Thyroid gland (tissue), 4 donors: ENCODE data around the gene CDX1. TPM values are rescaled to one million over a fixed set of nuclear protein-coding genes. Genes with fewer than 3 reads are reported as not detected.

Source experiments
- DNase-seq, 2 donors: peaks; one replicate each; pipeline ENCODE4 v3.0.0-alpha.2; 2019
- H3K27ac ChIP-seq, 3 donors: fragments of 200-600 bp; sonication (generic); 1 replicate in 2 of 3; 2 replicates in 1 of 3; pipeline ENCODE4 v1.5.1; 2016 to 2019; ENCODE audit warnings: mild to moderate bottlenecking in 1 of 3, moderate library complexity in 1 of 3
- H3K27me3 ChIP-seq: fragments of 200-600 bp; sonication (generic); one replicate; pipeline ENCODE4 v1.5.1; 2019
- H3K36me3 ChIP-seq, 2 donors: fragments of 200-600 bp; sonication (generic); one replicate each; pipeline ENCODE4 v1.5.1; 2016 to 2019
- H3K4me1 ChIP-seq, 2 donors: fragments of 200-600 bp; sonication (generic); one replicate each; pipeline ENCODE4 v1.5.1; 2017 to 2019
- H3K4me3 ChIP-seq, 3 donors: fragments of 200-600 bp; sonication (generic); replicated peaks in 1 of 3; 1 replicate in 2 of 3; 2 replicates in 1 of 3; pipeline ENCODE4 v1.5.1; 2016; ENCODE audit warnings: mild to moderate bottlenecking in 1 of 3
- H3K9me3 ChIP-seq: fragments of 200-600 bp; sonication (generic); one replicate; pipeline ENCODE4 v1.5.1; 2017
- CTCF ChIP-seq, 6 experiments: fragments of 200-600 bp in 3 of 6; fragments of 450-650 bp in 3 of 6; sonication (generic) in 3 of 6; IDR thresholded peaks; one replicate each; pipeline ENCODE4 v1.5.1; 2016 to 2019; ENCODE audit warnings: antibody characterized with exemption in 6 of 6, mild to moderate bottlenecking in 2 of 6, inconsistent platforms in 1 of 6, moderate library complexity in 1 of 6
- POLR2A ChIP-seq, 2 donors: fragments of 450-650 bp; IDR thresholded peaks; one replicate each; pipeline ENCODE4 v1.6.1; 2017; ENCODE audit warnings: antibody characterized with exemption in 2 of 2, mild to moderate bottlenecking in 2 of 2, moderate library complexity in 1 of 2
- WGBS, 2 donors: methylation state at CpG; one replicate each; pipeline ENCODE4 v1.1.5; 2017; 5-methylcytosine and 5-hydroxymethylcytosine counted together
- intact Hi-C: fragments of 100-400 bp; cut with DNase I; formaldehyde crosslinking; loops from one replicate; pipeline ENCODE4 v1.15.1; 2023
- total RNA-seq, 4 donors: library from RNA; depleted of rRNA; stranded (reverse); fragments of >200 nt; gene quantifications; one replicate each; pipeline ENCODE4 v1.2.3, GENCODE V29; 2016

The CDX1 gene
- total RNA-seq, 4 donors from 2014 or later, result not detected

GRCh38 chr5:150126199-150126920 is 40.2 kb upstream of the CDX1 start:
- Histone ChIP-seq H3K27ac (no peak overlapping the region), H3K36me3 (no peaks in the 10 kb centered on the region)

GRCh38 chr5:150126921-150127265 is 39.7 kb upstream of the CDX1 start:
- Histone ChIP-seq H3K36me3 (no peaks in the 10 kb centered on the region), H3K27me3 (no peaks in the 10 kb centered on the region), H3K4me1 (peaks cover 0 to 6% of the 10 kb centered on the region in 2 donors), H3K9me3 (no peaks in the 10 kb centered on the region), H3K27ac (no peak overlapping the region), H3K4me3 (no peak overlapping the region)
- no peak for DNase-seq
- WGBS, 2 donors, result 70 to 80% methylated on average over 5 to 6 of the region's 6 CpGs
- TF ChIP-seq POLR2A (IDR thresholded peaks at IDR 0.05) (no peak), CTCF (IDR thresholded peaks at IDR 0.05) (no peak)
- intact Hi-C loops, result no loop called here

More at GRCh38 chr5:150126199-150126920, 40.2 kb upstream of the CDX1 start:
- 77 to 90% methylated on average over 10 of the region's 10 CpGs for WGBS, 2 donors
- no peaks in the 10 kb centered on the region for H3K27me3 ChIP-seq
- DNase-seq, result no peak
- TF ChIP-seq CTCF (IDR thresholded peaks at IDR 0.05) (no peak), POLR2A (IDR thresholded peaks at IDR 0.05) (no peak)
- intact Hi-C loops, result no loop called here
- H3K9me3 ChIP-seq, result no peaks in the 10 kb centered on the region
- peaks cover 0 to 6% of the 10 kb centered on the region in 2 donors for H3K4me1 ChIP-seq
- H3K4me3 ChIP-seq, result no peak overlapping the region

GRCh38 chr5:150129454-150129812 is 37.1 kb upstream of the CDX1 start:
- DNase-seq, result no peak
- Histone ChIP-seq H3K9me3 (no peaks in the 10 kb centered on the region), H3K36me3 (no peaks in the 10 kb centered on the region), H3K4me3 (no peak overlapping the region), H3K27ac (no peak overlapping the region), H3K4me1 (peaks cover 0 to 6% of the 10 kb centered on the region in 2 donors), H3K27me3 (no peaks in the 10 kb centered on the region)
- intact Hi-C loops, result no loop called here
- TF ChIP-seq POLR2A (IDR thresholded peaks at IDR 0.05), result no peak
- no peak for TF ChIP-seq CTCF (IDR thresholded peaks at IDR 0.05)
- 81% methylated on average over 4 to 8 of the region's 8 CpGs for WGBS, 2 donors

- H3K4me1 ChIP-seq, result peaks cover 0 to 6% of the 10 kb centered on the region in 2 donors
- no peak overlapping the region for H3K4me3 ChIP-seq
- intact Hi-C loops, result loop anchor here (5.0 kb wide), 1 partner anchor 87 kb away; no protein-coding TSS in a partner anchor
These were observed 36.6 kb upstream of the CDX1 start for GRCh38 chr5:150129813-150130492.

More at GRCh38 chr5:150129813-150130492, 36.6 kb upstream of the CDX1 start:
- Histone ChIP-seq H3K36me3 (no peaks in the 10 kb centered on the region), H3K27me3 (no peaks in the 10 kb centered on the region), H3K9me3 (no peaks in the 10 kb centered on the region), H3K27ac (no peak overlapping the region)
- TF ChIP-seq CTCF (IDR thresholded peaks at IDR 0.05) (peak; percentile 42 to 86 (median 72)), POLR2A (IDR thresholded peaks at IDR 0.05) (no peak)
- 31 to 48% methylated on average over 13 to 14 of the region's 25 CpGs for WGBS, 2 donors
- peak; percentile 54 to 61 for DNase-seq
